ENCODE measurements around the gene DKC1.

DNA sequence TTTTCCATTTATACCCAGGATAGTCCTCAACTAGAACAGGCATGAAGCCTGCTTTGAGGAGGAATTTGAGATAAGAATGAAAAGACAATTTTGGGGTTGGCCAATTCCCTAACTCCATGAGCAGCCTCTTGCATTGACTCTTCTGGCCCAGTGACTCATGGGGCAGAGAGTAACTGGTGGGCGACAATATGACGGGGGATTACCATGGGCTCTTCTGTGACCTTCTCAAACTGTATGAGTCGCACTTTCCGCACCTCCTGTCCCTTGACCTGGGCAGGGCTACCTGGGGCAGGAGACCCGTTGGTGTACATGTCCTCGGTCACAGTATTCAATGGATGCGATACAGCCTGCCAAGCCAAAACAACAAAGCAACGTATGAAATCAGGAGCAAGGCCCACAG lies 29.3 kb downstream of the DKC1 start:
- TF ChIP-seq, protein P1, sequence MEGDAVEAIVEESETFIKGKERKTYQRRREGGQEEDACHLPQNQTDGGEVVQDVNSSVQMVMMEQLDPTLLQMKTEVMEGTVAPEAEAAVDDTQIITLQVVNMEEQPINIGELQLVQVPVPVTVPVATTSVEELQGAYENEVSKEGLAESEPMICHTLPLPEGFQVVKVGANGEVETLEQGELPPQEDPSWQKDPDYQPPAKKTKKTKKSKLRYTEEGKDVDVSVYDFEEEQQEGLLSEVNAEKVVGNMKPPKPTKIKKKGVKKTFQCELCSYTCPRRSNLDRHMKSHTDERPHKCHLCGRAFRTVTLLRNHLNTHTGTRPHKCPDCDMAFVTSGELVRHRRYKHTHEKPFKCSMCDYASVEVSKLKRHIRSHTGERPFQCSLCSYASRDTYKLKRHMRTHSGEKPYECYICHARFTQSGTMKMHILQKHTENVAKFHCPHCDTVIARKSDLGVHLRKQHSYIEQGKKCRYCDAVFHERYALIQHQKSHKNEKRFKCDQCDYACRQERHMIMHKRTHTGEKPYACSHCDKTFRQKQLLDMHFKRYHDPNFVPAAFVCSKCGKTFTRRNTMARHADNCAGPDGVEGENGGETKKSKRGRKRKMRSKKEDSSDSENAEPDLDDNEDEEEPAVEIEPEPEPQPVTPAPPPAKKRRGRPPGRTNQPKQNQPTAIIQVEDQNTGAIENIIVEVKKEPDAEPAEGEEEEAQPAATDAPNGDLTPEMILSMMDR (IDR thresholded peaks at IDR 0.05): no peak
- TF ChIP-seq POLR2A (IDR thresholded peaks at IDR 0.05) (no peak), EP300 (IDR thresholded peaks at IDR 0.05) (no peak)
